Measurements from ENCODE around the gene UVRAG. TPM values are rescaled to one million over a fixed set of nuclear protein-coding genes. Genes with fewer than 3 reads are reported as not detected.

UVRAG gene
- 12.9 and 19.5 TPM in 2 replicates for total RNA-seq

DNA sequence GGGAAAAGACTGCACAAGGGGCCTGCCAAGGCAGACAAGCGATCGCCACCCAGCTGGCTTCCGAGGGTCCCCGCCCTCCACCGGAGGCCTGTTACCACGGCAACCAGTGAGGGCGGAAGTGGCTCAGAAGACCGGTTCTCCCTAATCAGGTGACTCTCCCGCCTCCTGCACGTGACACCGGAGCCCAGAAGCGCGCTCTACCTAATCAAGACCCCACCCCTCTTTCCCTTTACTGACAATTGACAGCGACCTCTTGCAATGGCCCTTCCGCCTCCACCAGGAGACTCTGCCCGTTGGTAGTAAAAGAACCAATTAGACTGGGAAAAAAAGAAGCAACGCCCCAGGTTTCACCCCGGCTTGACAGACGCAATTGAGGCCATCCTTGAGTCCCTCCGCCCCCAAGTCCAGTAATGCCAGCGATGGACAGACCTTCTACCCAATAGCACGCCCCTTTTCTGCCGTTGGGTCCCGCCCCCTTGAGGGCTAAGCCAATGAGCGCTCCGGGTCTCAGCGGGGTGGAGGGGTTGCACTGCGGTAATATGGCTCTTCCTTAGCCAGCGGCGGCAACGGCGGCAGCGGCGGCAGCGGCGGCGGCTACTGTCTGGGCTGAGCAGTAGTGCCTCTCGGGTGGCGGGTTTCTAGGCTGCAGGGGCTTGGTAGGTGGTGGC is at the start of gene UVRAG:
Gene UVRAG, plus strand, starts transcription at position 534 of the 668 bp plus-strand sequence. CDS start 198 bp downstream, outside the sequence.

DNA sequence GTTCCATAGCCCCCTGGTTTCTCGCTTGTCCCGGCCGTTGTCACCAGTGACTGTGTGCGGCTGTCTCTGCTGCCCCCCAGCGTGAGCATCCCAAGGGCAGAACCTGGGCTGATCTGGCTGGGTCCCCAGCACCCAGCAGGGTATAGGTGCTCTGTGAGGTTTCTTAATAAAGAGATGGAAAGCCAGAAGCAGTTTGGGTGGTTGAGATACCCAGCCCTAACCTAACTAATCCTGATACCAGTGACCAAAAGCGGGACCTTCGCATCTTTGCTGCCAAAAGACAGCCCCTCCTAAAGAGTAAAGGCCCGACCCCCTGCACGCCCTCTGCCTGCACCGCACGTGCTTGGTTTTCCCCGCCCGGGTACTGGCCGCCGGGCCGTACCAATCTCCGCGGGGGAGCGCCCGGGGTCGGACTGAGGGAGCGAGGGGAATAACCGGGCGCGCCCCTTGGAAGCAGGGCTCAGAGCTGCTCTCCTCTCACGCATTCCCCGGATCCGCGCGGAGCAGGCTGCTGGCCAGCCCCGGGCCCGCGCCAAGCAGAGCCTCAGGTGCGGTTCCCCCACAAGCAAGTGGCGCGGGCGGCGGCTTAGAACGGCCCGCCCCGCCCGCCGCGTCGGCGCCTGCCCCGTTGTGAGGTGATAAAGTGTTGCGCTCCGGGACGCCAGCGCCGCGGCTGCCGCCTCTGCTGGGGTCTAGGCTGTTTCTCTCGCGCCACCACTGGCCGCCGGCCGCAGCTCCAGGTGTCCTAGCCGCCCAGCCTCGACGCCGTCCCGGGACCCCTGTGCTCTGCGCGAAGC is 46.7 kb upstream of the UVRAG start, which contains the start of gene DGAT2:
Gene DGAT2, plus strand, starts transcription at position 667 of the 797 bp plus-strand sequence. CDS start 214 bp downstream, outside the sequence.

Other genes starting within 250 kb of the UVRAG start
- gene MAP6, start 146.2 kb upstream of the UVRAG start, total RNA-seq, result 0.86 and 1.3 TPM in 2 replicates
- under 0.01 TPM in 1 of 2 replicates, not detected in the other for gene MOGAT2, start 97.4 kb upstream of the UVRAG start, total RNA-seq
- 6.9 and 13.4 TPM in 2 replicates for gene DGAT2, start 46.4 kb upstream of the UVRAG start, total RNA-seq